ENCODE results near the gene VTI1A.
"Not testable (repeated sequence)": the region's sequence is repeated elsewhere in the genome, so short reads cannot be mapped to it uniquely, and the experiment has no call there.

Gene VTI1A

GRCh38 chr10:112539340-112539739 is 92.3 kb downstream of the VTI1A start:
- H3K36me3 ChIP-seq (ENCODE audit: insufficient read depth, low read length): peaks cover 7% of the 10 kb centered on the region
- H3K4me3 ChIP-seq (ENCODE audit: low read length): no peak overlapping the region
- no peaks in the 10 kb centered on the region for H3K4me1 ChIP-seq (ENCODE audit: insufficient read depth, low read length)
- no peak overlapping the region for H2AFZ ChIP-seq (ENCODE audit: low read depth, low read length)
- no peaks in the 10 kb centered on the region for H3K27me3 ChIP-seq (ENCODE audit: insufficient read depth, low read length)
- H3K9me3 ChIP-seq (ENCODE audit: low read length): no peaks in the 10 kb centered on the region

DNA sequence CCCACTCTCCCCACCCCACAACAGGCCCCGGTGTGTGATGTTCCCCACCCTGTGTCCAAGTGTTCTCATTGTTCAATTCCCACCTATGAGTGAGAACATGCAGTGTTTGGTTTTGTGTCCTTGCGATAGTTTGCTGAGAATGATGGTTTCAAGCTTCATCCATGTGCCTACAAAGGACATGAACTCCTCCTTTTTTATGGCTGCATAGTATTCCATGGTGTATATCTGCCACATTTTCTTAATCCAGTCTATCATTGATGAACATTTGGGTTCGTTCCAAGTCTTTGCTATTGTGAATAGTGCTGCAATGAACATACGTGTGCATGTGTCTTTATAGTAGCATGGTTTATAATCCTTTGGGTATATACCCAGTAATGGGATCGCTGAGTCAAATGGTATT is 95.8 kb downstream of the VTI1A start:
- H2AFZ ChIP-seq (ENCODE audit: low read depth, low read length); H3K27me3 ChIP-seq (ENCODE audit: insufficient read depth, low read length); H3K9me3 ChIP-seq (ENCODE audit: low read length); H3K36me3 ChIP-seq (ENCODE audit: insufficient read depth, low read length); H3K4me3 ChIP-seq (ENCODE audit: low read length); H3K4me1 ChIP-seq (ENCODE audit: insufficient read depth, low read length): not testable (repeated sequence)

DNA sequence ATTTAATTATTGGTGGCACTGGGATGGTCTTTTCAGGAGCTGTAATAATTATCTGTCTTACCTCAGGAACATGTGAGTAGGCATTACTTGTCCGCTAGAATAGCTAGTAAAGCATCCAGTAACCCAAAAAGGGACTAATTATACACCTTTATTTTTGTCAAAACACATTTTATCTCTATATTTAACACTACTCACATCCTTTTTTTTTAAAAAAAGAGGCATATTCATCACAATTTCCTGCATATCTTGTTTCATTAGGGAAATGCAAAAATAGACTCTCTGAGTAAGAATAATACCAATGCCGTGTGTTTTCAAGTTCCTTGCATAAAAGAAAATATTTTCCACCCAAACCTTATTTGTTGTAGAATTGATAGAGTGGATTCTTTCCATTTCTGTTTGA is 99.5 kb downstream of the VTI1A start:
- peaks cover 2% of the 10 kb centered on the region for H3K36me3 ChIP-seq (ENCODE audit: insufficient read depth, low read length)
- H3K4me3 ChIP-seq (ENCODE audit: low read length): no peak overlapping the region
- no peaks in the 10 kb centered on the region for H3K27me3 ChIP-seq (ENCODE audit: insufficient read depth, low read length)
- H3K9me3 ChIP-seq (ENCODE audit: low read length): peaks cover 2% of the 10 kb centered on the region
- H3K4me1 ChIP-seq (ENCODE audit: insufficient read depth, low read length): no peaks in the 10 kb centered on the region
- H2AFZ ChIP-seq (ENCODE audit: low read depth, low read length): no peak overlapping the region

- no peak overlapping the region for H2AFZ ChIP-seq (ENCODE audit: low read depth, low read length)
- H3K4me3 ChIP-seq (ENCODE audit: low read length): no peak overlapping the region
- no peaks in the 10 kb centered on the region for H3K4me1 ChIP-seq (ENCODE audit: insufficient read depth, low read length)
- H3K27me3 ChIP-seq (ENCODE audit: insufficient read depth, low read length): no peaks in the 10 kb centered on the region
- no peaks in the 10 kb centered on the region for H3K36me3 ChIP-seq (ENCODE audit: insufficient read depth, low read length)
- H3K9me3 ChIP-seq (ENCODE audit: low read length): peaks cover 2% of the 10 kb centered on the region
Measured at GRCh38 chr10:112548535-112549276, 101.7 kb downstream of the VTI1A start.

GRCh38 chr10:112552593-112553110 is 105.6 kb downstream of the VTI1A start:
- Histone ChIP-seq H3K4me3 (ENCODE audit: low read length) (no peak overlapping the region), H3K4me1 (ENCODE audit: insufficient read depth, low read length) (no peaks in the 10 kb centered on the region), H3K36me3 (ENCODE audit: insufficient read depth, low read length) (no peaks in the 10 kb centered on the region), H2AFZ (ENCODE audit: low read depth, low read length) (no peak overlapping the region), H3K27me3 (ENCODE audit: insufficient read depth, low read length) (no peaks in the 10 kb centered on the region), H3K9me3 (ENCODE audit: low read length) (no peaks in the 10 kb centered on the region)

- Histone ChIP-seq H3K36me3 (ENCODE audit: insufficient read depth, low read length) (no peaks in the 10 kb centered on the region), H3K4me3 (ENCODE audit: low read length) (no peak overlapping the region), H2AFZ (ENCODE audit: low read depth, low read length) (no peak overlapping the region), H3K27me3 (ENCODE audit: insufficient read depth, low read length) (no peaks in the 10 kb centered on the region), H3K4me1 (ENCODE audit: insufficient read depth, low read length) (no peaks in the 10 kb centered on the region), H3K9me3 (ENCODE audit: low read length) (no peaks in the 10 kb centered on the region)
Measured at GRCh38 chr10:112553315-112553714, 106.3 kb downstream of the VTI1A start.

DNA sequence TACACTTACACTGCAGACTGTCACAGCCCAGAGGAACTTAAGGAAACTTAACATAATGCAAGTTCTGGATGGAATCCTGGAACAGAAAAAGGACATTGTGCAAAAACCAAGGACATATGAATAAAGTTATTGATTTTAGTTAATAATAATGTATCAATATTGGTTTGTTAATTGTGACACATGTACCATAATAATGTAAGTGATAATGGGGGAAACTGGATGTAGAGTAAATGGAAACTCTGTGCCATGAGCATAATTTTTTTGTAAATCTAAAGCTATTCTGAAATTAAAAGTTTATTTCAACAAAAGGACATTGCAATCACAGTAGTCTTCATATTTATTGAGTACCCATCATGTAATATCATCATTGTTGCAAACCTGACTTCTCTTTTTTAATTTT is 107.2 kb downstream of the VTI1A start:
- Histone ChIP-seq H3K27me3 (ENCODE audit: insufficient read depth, low read length) (no peaks in the 10 kb centered on the region), H2AFZ (ENCODE audit: low read depth, low read length) (no peak overlapping the region), H3K4me1 (ENCODE audit: insufficient read depth, low read length) (peaks cover under 1% of the 10 kb centered on the region), H3K36me3 (ENCODE audit: insufficient read depth, low read length) (no peaks in the 10 kb centered on the region), H3K9me3 (ENCODE audit: low read length) (no peaks in the 10 kb centered on the region), H3K4me3 (ENCODE audit: low read length) (no peak overlapping the region)

GRCh38 chr10:112557197-112557596 is 110.2 kb downstream of the VTI1A start:
- no peak overlapping the region for H3K4me3 ChIP-seq (ENCODE audit: low read length)
- H3K4me1 ChIP-seq (ENCODE audit: insufficient read depth, low read length): peaks cover 2% of the 10 kb centered on the region
- H3K36me3 ChIP-seq (ENCODE audit: insufficient read depth, low read length): no peaks in the 10 kb centered on the region
- no peaks in the 10 kb centered on the region for H3K9me3 ChIP-seq (ENCODE audit: low read length)
- no peak overlapping the region for H2AFZ ChIP-seq (ENCODE audit: low read depth, low read length)
- no peaks in the 10 kb centered on the region for H3K27me3 ChIP-seq (ENCODE audit: insufficient read depth, low read length)

GRCh38 chr10:112558476-112559142 is 111.6 kb downstream of the VTI1A start:
- no peak overlapping the region for H3K4me3 ChIP-seq (ENCODE audit: low read length)
- no peaks in the 10 kb centered on the region for H3K36me3 ChIP-seq (ENCODE audit: insufficient read depth, low read length)
- no peaks in the 10 kb centered on the region for H3K9me3 ChIP-seq (ENCODE audit: low read length)
- peaks cover 11% of the 10 kb centered on the region for H3K4me1 ChIP-seq (ENCODE audit: insufficient read depth, low read length)
- H3K27me3 ChIP-seq (ENCODE audit: insufficient read depth, low read length): no peaks in the 10 kb centered on the region
- no peak overlapping the region for H2AFZ ChIP-seq (ENCODE audit: low read depth, low read length)

DNA sequence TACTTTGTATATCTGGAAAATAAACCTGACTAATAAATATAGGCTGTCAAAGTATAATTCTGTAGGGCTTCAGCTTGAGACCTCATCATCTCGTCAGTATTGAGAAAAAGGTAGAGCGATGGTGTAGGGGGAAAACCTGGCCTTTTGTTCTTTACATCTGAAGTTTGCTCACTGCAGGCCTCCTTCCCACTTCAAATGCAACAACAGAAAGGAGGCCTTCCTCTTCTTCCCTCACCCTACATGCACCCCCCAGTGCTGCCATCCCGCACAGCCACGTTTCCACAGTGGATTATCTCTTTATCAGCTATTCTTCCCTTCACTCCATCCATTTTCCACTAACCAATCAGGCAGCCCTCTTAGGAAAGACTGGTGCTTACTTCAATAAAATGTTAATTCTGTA is 112.3 kb downstream of the VTI1A start:
- no peaks in the 10 kb centered on the region for H3K27me3 ChIP-seq (ENCODE audit: insufficient read depth, low read length)
- H2AFZ ChIP-seq (ENCODE audit: low read depth, low read length): no peak overlapping the region
- H3K4me1 ChIP-seq (ENCODE audit: insufficient read depth, low read length): peaks cover 14% of the 10 kb centered on the region
- H3K4me3 ChIP-seq (ENCODE audit: low read length): no peak overlapping the region
- no peaks in the 10 kb centered on the region for H3K9me3 ChIP-seq (ENCODE audit: low read length)
- no peaks in the 10 kb centered on the region for H3K36me3 ChIP-seq (ENCODE audit: insufficient read depth, low read length)

GRCh38 chr10:112562122-112562521 is 115.1 kb downstream of the VTI1A start:
- H2AFZ ChIP-seq (ENCODE audit: low read depth, low read length): no peak overlapping the region
- H3K9me3 ChIP-seq (ENCODE audit: low read length): no peaks in the 10 kb centered on the region

GRCh38 chr10:112562809-112563663 is 116.0 kb downstream of the VTI1A start:
- Histone ChIP-seq H2AFZ (ENCODE audit: low read depth, low read length) (no peak overlapping the region), H3K4me1 (ENCODE audit: insufficient read depth, low read length) (peaks cover 24% of the 10 kb centered on the region), H3K9me3 (ENCODE audit: low read length) (no peaks in the 10 kb centered on the region), H3K4me3 (ENCODE audit: low read length) (no peak overlapping the region), H3K36me3 (ENCODE audit: insufficient read depth, low read length) (no peaks in the 10 kb centered on the region), H3K27me3 (ENCODE audit: insufficient read depth, low read length) (no peaks in the 10 kb centered on the region)

More at GRCh38 chr10:112562122-112562521, 115.1 kb downstream of the VTI1A start:
- no peak overlapping the region for H3K4me3 ChIP-seq (ENCODE audit: low read length)
- H3K27me3 ChIP-seq (ENCODE audit: insufficient read depth, low read length): no peaks in the 10 kb centered on the region
- peaks cover 24% of the 10 kb centered on the region for H3K4me1 ChIP-seq (ENCODE audit: insufficient read depth, low read length)
- no peaks in the 10 kb centered on the region for H3K36me3 ChIP-seq (ENCODE audit: insufficient read depth, low read length)

- Histone ChIP-seq H3K36me3 (ENCODE audit: insufficient read depth, low read length) (no peaks in the 10 kb centered on the region), H3K27me3 (ENCODE audit: insufficient read depth, low read length) (no peaks in the 10 kb centered on the region), H2AFZ (ENCODE audit: low read depth, low read length) (no peak overlapping the region), H3K4me1 (ENCODE audit: insufficient read depth, low read length) (peaks cover 22% of the 10 kb centered on the region), H3K9me3 (ENCODE audit: low read length) (no peaks in the 10 kb centered on the region), H3K4me3 (ENCODE audit: low read length) (no peak overlapping the region)
Measured at GRCh38 chr10:112564337-112564736, 117.3 kb downstream of the VTI1A start.

Measured in neuron (in vitro differentiated cells).